WTC11 (cell line): ENCODE data around the gene LZTS2. TPM values are rescaled to one million over a fixed set of nuclear protein-coding genes. Genes with fewer than 3 reads are reported as not detected.

Source experiments
- CBFB ChIP-seq: sonication (generic); formaldehyde crosslinking; IDR thresholded peaks from 2 replicates; pipeline ENCODE4 v1.8.1; 2022; ENCODE audit warnings: mild to moderate bottlenecking, low read depth, missing genetic modification reagents
- CREB1 ChIP-seq: sonication (generic); formaldehyde crosslinking; IDR thresholded peaks from 2 replicates; pipeline ENCODE4 v1.8.0; 2023; ENCODE audit warnings: mild to moderate bottlenecking, missing genetic modification reagents
- E2F5 ChIP-seq: sonication (generic); formaldehyde crosslinking; IDR thresholded peaks from 2 replicates; pipeline ENCODE4 v1.8.1; 2022; ENCODE audit warnings: mild to moderate bottlenecking, moderate library complexity, missing genetic modification reagents
- EMX1 ChIP-seq: fragments of 250-450 bp; sonication (Bioruptor Pico); IDR thresholded peaks from 2 replicates; pipeline ENCODE4 v1.8.0; 2021; ENCODE audit warnings: mild to moderate bottlenecking
- FOXP4 ChIP-seq: sonication (generic); formaldehyde crosslinking; IDR thresholded peaks from 2 replicates; pipeline ENCODE4 v1.8.0; 2022; ENCODE audit warnings: mild to moderate bottlenecking, missing genetic modification reagents
- GABPB1 ChIP-seq: sonication (generic); formaldehyde crosslinking; IDR thresholded peaks from 2 replicates; pipeline ENCODE4 v1.8.1; 2023; ENCODE audit warnings: mild to moderate bottlenecking, missing genetic modification reagents
- HMGA2 ChIP-seq: fragments of 250-450 bp; sonication (Bioruptor Pico); IDR thresholded peaks from 2 replicates; pipeline ENCODE4 v1.4.0; 2021; ENCODE audit warnings: mild to moderate bottlenecking, moderate library complexity
- JUN ChIP-seq: sonication (generic); formaldehyde crosslinking; IDR thresholded peaks from 2 replicates; pipeline ENCODE4 v1.8.0; 2023; ENCODE audit warnings: mild to moderate bottlenecking, missing genetic modification reagents
- KAT7 ChIP-seq: sonication (generic); formaldehyde crosslinking; IDR thresholded peaks from 2 replicates; pipeline ENCODE4 v1.8.1; 2023; ENCODE audit warnings: missing genetic modification reagents, mild to moderate bottlenecking, borderline replicate concordance
- MLX ChIP-seq: sonication (generic); formaldehyde crosslinking; IDR thresholded peaks from 2 replicates; pipeline ENCODE4 v1.8.1; 2023; ENCODE audit warnings: mild to moderate bottlenecking, missing genetic modification reagents, moderate library complexity
- NR1H2 ChIP-seq: sonication (generic); formaldehyde crosslinking; IDR thresholded peaks from 2 replicates; pipeline ENCODE4 v1.9.0; 2021; ENCODE audit warnings: mild to moderate bottlenecking, moderate library complexity, missing genetic modification reagents
- NR2C2 ChIP-seq: sonication (generic); formaldehyde crosslinking; IDR thresholded peaks from 2 replicates; pipeline ENCODE4 v1.8.0; 2022; ENCODE audit warnings: mild to moderate bottlenecking, missing genetic modification reagents
- SOX15 ChIP-seq: fragments of 250-450 bp; sonication (Bioruptor Pico); IDR thresholded peaks from 2 replicates; pipeline ENCODE4 v1.9.0; 2021; ENCODE audit warnings: mild to moderate bottlenecking
- SP1 ChIP-seq: sonication (generic); formaldehyde crosslinking; conservative IDR thresholded peaks from 2 replicates; pipeline ENCODE4 v1.8.1; 2022; ENCODE audit warnings: missing genetic modification reagents
- TP53 ChIP-seq: sonication (generic); formaldehyde crosslinking; IDR thresholded peaks from 2 replicates; pipeline ENCODE4 v1.8.1; 2023; ENCODE audit warnings: mild to moderate bottlenecking, missing genetic modification reagents
- ZMAT4 ChIP-seq: fragments of 250-450 bp; sonication (Bioruptor Pico); IDR thresholded peaks from 2 replicates; pipeline ENCODE4 v1.9.0; 2021; ENCODE audit warnings: mild to moderate bottlenecking
- ZNF121 ChIP-seq: sonication (generic); formaldehyde crosslinking; IDR thresholded peaks from 2 replicates; pipeline ENCODE4 v1.8.0; 2023; ENCODE audit warnings: missing genetic modification reagents
- ZNF138 ChIP-seq: sonication (generic); formaldehyde crosslinking; conservative IDR thresholded peaks from 2 replicates; pipeline ENCODE4 v1.8.1; 2022; ENCODE audit warnings: mild to moderate bottlenecking, moderate library complexity, missing genetic modification reagents
- ZNF219 ChIP-seq: sonication (generic); formaldehyde crosslinking; IDR thresholded peaks from 2 replicates; pipeline ENCODE4 v1.8.0; 2023; ENCODE audit warnings: missing genetic modification reagents, mild to moderate bottlenecking, borderline replicate concordance
- ZNF232 ChIP-seq: sonication (generic); formaldehyde crosslinking; IDR thresholded peaks from 2 replicates; pipeline ENCODE4 v1.8.0; 2022; ENCODE audit warnings: mild to moderate bottlenecking, missing genetic modification reagents
- ZNF671 ChIP-seq: fragments of 250-450 bp; sonication (Bioruptor Pico); IDR thresholded peaks from 2 replicates; pipeline ENCODE4 v1.8.0; 2021; ENCODE audit warnings: mild to moderate bottlenecking
- total RNA-seq: library from RNA; stranded (reverse); gene quantifications from 3 replicates; pipeline ENCODE4 v1.2.3, GENCODE V29; 2021
- TF ChIP-seq, protein P1 (sequence below): sonication (generic); formaldehyde crosslinking; IDR thresholded peaks from 2 replicates; pipeline ENCODE4 v1.8.1; 2023; ENCODE audit warnings: mild to moderate bottlenecking, missing genetic modification reagents, borderline replicate concordance
- TF ChIP-seq, protein P2 (sequence below): fragments of 200-600 bp; IDR thresholded peaks from 2 replicates; pipeline ENCODE4 v1.8.0; 2022; ENCODE audit warnings: antibody characterized with exemption
- TF ChIP-seq, protein P3 (sequence below): sonication (generic); formaldehyde crosslinking; IDR thresholded peaks from 2 replicates; pipeline ENCODE4 v1.8.0; 2023; ENCODE audit warnings: mild to moderate bottlenecking, missing genetic modification reagents

The LZTS2 gene
- total RNA-seq, 1 experiment from 2014 or later: 84.6 TPM

DNA sequence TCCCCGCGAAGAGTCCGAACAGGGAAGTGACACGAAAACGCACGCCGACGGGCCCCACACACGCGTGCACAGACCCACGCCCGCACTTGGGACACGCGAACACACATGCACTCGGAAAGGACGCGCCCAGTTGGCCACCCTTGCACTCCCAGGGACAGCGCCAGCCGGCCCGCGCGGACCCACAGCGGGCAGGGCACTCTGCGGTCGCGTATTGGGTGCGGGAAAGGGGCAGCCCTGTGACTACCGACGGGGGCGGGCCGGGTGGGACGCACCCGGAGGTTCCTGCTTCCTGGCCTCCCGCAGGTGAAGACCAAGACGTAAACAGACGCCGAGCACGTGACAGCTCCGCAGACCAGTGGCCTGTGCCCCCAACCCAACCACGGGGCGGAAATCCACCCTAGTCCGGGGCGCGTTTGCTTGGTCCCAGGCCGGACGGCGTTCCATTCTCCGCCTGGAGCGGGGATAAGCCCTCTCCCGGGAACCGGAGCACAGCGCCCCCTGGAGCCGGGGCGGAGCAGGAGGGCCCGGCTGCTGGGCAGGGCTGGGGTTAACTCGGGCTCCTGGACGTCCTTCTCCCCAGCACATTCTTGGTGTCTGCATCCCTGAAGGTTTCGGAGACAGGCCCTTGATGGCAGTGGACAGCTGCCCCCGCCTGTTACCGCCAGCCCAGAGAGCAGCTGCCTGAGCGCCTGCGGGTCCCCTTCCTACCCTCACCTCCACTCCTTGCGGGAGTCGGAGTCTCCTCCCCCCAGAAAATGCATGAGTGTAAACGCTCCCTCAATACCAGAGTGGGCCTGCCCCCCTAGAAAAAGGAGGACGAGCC is 2.0 kb upstream of the LZTS2 start (continued):
- TF ChIP-seq GABPB1 (CRISPR knock-in tag) (no peak; the same call in 1 of the 2 replicates), TP53 (peak; percentile 6; the same call in 1 of the 2 replicates), ZMAT4 (CRISPR knock-in tag) (no peak), ZNF138 (0 out of 2 replicates have a peak, but pooled peaks have one; percentile 8), ZNF219 (no peak), FOXP4 (CRISPR knock-in tag) (0 out of 2 replicates have a peak, but pooled peaks have one; percentile 51), HMGA2 (CRISPR knock-in tag) (no peak), NR1H2 (CRISPR knock-in tag) (no peak), EMX1 (0 out of 2 replicates have a peak, but pooled peaks have one; percentile 21), CREB1 (CRISPR knock-in tag) (no peak), KAT7 (no peak; the same call in 1 of the 2 replicates), SOX15 (CRISPR knock-in tag) (no peak), MLX (CRISPR knock-in tag) (no peak), JUN (CRISPR knock-in tag) (no peak), ZNF671 (CRISPR knock-in tag) (no peak), NR2C2 (CRISPR knock-in tag) (0 out of 2 replicates have a peak, but pooled peaks have one; percentile 42), ZNF232 (0 out of 2 replicates have a peak, but pooled peaks have one; percentile 47), E2F5 (peak; percentile 69; the same call in 1 of the 2 replicates), CBFB (peak; percentile 22), ZNF121 (CRISPR knock-in tag) (peak; percentile 91), SP1 (CRISPR knock-in tag) (peak; percentile 16; the same call in 1 of the 2 replicates)
- TF ChIP-seq, protein P1, sequence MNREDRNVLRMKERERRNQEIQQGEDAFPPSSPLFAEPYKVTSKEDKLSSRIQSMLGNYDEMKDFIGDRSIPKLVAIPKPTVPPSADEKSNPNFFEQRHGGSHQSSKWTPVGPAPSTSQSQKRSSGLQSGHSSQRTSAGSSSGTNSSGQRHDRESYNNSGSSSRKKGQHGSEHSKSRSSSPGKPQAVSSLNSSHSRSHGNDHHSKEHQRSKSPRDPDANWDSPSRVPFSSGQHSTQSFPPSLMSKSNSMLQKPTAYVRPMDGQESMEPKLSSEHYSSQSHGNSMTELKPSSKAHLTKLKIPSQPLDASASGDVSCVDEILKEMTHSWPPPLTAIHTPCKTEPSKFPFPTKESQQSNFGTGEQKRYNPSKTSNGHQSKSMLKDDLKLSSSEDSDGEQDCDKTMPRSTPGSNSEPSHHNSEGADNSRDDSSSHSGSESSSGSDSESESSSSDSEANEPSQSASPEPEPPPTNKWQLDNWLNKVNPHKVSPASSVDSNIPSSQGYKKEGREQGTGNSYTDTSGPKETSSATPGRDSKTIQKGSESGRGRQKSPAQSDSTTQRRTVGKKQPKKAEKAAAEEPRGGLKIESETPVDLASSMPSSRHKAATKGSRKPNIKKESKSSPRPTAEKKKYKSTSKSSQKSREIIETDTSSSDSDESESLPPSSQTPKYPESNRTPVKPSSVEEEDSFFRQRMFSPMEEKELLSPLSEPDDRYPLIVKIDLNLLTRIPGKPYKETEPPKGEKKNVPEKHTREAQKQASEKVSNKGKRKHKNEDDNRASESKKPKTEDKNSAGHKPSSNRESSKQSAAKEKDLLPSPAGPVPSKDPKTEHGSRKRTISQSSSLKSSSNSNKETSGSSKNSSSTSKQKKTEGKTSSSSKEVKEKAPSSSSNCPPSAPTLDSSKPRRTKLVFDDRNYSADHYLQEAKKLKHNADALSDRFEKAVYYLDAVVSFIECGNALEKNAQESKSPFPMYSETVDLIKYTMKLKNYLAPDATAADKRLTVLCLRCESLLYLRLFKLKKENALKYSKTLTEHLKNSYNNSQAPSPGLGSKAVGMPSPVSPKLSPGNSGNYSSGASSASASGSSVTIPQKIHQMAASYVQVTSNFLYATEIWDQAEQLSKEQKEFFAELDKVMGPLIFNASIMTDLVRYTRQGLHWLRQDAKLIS (CRISPR knock-in tag): 0 out of 2 replicates have a peak, but pooled peaks have one; percentile 25
- TF ChIP-seq, protein P2, sequence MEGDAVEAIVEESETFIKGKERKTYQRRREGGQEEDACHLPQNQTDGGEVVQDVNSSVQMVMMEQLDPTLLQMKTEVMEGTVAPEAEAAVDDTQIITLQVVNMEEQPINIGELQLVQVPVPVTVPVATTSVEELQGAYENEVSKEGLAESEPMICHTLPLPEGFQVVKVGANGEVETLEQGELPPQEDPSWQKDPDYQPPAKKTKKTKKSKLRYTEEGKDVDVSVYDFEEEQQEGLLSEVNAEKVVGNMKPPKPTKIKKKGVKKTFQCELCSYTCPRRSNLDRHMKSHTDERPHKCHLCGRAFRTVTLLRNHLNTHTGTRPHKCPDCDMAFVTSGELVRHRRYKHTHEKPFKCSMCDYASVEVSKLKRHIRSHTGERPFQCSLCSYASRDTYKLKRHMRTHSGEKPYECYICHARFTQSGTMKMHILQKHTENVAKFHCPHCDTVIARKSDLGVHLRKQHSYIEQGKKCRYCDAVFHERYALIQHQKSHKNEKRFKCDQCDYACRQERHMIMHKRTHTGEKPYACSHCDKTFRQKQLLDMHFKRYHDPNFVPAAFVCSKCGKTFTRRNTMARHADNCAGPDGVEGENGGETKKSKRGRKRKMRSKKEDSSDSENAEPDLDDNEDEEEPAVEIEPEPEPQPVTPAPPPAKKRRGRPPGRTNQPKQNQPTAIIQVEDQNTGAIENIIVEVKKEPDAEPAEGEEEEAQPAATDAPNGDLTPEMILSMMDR: peak; percentile 93
- TF ChIP-seq, protein P3, sequence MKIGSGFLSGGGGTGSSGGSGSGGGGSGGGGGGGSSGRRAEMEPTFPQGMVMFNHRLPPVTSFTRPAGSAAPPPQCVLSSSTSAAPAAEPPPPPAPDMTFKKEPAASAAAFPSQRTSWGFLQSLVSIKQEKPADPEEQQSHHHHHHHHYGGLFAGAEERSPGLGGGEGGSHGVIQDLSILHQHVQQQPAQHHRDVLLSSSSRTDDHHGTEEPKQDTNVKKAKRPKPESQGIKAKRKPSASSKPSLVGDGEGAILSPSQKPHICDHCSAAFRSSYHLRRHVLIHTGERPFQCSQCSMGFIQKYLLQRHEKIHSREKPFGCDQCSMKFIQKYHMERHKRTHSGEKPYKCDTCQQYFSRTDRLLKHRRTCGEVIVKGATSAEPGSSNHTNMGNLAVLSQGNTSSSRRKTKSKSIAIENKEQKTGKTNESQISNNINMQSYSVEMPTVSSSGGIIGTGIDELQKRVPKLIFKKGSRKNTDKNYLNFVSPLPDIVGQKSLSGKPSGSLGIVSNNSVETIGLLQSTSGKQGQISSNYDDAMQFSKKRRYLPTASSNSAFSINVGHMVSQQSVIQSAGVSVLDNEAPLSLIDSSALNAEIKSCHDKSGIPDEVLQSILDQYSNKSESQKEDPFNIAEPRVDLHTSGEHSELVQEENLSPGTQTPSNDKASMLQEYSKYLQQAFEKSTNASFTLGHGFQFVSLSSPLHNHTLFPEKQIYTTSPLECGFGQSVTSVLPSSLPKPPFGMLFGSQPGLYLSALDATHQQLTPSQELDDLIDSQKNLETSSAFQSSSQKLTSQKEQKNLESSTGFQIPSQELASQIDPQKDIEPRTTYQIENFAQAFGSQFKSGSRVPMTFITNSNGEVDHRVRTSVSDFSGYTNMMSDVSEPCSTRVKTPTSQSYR (CRISPR knock-in tag): peak; percentile 25; the same call in 1 of the 2 replicates
